GM18498 (cell line): ENCODE results near the gene ACAD10.
"Not testable (repeated sequence)": the region's sequence is repeated elsewhere in the genome, so short reads cannot be mapped to it uniquely, and the experiment has no call there.

Experiments used
- ATAC-seq: cut with Tn5 transposase; IDR thresholded peaks from one replicate; pipeline ENCODE4 v1.9.1; 2021; ENCODE audit warnings: mild to moderate bottlenecking, moderate library complexity; ENCODE audit not compliant: unreplicated experiment

ACAD10 gene

DNA sequence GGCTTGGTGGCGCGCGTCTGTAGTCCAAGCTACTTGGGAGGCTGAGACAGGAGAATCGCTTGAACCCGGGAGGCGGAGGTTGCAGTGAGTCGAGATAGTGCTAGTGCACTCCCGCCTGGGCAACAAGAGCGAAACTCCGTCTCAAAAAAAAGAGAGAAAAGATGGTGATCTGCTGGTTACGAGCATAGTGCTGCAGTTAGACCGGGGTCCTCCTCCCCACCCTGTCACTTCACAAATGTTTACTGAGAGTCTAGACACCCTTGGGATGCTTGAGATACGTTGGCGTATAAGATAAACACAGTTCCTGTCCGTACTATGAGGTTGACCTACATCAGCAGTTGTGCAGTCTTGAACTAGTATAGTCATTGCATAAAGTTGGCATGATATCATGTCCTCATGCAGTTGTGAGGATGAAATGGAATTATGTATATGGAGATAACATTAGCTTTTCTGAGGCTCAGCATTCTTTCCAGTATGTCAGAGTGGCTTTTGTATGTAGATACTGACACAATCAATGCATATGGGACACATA lies 787 bp downstream of the ACAD10 start:
- no peak for ATAC-seq

DNA sequence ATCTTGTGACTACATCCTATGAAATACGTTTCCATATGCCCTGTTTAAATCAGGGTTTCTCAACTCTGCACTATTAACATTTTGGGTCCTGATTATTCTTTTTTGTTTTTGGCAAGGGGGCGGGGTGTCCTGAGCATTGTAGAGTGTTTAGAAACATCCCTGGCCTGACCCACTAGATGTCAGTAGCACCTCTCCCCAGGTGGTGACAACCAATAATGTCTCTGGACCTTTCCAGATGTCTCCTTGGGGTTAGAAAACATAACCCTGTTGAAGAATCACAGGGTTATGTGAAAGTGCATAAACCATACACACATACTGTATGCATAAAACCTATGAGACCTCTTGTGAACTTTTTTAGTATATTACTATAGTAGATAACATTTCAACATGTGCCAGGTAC lies 1.4 kb downstream of the ACAD10 start:
- no peak for ATAC-seq

DNA sequence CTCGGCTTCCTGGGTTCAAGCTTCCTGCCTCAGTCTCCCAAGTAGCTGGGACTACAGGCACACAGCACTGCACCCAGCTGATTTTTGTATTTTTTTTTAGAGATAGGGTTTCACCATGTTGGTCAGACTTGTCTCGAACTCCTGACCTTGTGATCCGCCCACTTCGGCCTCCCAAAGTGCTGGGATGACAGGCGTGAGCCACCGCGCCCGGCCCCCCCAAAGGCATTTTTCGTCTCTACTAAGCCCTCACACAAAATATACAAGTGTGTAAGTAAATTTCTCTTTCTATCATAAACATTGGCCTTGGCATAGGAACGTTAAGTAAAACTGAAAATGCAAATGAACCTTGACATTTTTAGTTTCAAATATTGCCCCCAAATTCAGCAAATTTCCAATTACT lies 2.1 kb downstream of the ACAD10 start:
- no peak for ATAC-seq

DNA sequence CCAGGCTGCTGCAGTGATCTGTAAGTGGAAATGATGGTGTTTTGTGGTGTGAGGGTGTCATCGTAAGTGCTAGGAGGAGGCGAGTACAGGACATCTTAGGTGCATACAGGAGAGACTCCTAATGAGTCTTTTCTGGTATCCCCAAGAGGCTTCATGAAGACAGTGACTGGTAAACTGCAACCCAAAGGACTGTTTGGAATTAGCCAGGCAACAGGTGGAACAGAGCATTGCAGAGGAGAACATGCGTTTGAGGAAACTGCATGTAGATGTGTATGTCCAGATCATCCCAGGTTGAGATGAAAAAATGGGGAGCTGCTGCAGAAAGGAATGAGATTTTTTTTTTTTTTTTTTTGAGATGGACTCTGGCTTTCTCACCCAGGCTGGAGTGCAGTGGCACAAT lies 5.4 kb downstream of the ACAD10 start:
- no peak for ATAC-seq

DNA sequence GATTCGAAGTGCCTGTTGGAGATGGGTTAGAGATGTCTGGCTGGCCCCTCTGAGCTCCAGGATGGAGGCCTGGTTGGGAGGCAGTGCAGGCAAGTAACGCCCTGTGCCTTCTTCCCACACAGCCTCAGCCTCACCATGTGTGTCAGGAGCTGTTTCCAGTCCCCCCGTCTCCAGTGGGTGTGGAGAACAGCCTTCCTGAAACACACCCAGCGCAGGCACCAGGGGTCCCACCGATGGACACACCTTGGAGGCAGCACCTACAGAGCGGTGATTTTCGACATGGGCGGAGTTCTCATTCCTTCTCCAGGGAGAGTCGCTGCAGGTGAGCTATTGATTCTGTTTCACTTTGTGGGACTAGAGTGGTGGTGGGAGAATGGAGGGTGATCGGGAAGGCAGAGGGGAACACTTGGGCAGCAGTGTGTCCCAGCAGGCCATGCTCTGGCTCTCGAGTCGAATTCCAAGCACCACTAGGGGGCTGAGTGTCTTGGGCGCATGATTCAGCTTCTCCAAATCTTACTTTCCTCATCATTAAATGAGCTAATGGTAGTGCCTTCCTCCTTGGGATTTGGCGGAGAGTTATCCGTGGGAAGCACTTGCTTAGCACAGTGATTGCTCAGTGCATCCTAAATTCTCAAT lies 6.8 kb downstream of the ACAD10 start:
- ATAC-seq: no peak

DNA sequence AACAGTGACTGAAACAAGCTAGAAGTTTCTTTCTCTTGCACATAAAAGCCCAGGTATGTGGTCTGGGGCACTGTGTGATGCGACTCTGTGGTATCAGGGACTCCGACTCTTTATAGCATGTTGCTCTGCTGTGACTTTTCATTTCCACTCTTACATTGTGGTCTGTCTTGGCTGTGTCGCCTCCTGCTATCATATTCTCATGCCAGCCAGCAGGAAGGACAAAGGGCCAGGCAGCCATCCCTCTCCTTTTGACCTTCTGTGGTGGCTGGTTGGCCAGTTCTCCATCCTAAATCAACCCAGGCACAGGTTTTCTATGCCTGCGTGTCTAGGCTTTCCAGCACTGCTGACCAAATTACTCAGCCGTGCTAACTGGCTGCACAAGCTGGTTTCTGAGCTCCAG lies 8.0 kb downstream of the ACAD10 start:
- no peak for ATAC-seq

DNA sequence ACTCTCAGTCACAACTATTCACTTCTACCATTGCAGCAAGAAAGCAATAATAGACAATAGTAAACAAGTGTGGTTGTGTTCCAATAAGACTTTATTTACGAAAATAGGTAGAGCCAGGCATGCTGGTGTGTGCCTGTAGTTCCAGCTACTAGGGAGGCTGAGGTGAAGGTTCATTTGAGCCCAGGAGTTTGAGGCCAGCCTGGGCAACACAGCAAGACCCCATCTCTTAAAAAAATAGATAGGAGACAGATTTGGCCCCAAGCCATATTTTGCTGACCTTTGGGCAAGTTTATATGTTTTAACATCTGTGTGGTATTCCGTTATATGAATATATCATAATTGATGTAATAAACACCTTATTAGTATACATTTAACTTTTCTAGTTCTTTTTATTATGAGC lies 14.1 kb downstream of the ACAD10 start:
- ATAC-seq: no peak

DNA sequence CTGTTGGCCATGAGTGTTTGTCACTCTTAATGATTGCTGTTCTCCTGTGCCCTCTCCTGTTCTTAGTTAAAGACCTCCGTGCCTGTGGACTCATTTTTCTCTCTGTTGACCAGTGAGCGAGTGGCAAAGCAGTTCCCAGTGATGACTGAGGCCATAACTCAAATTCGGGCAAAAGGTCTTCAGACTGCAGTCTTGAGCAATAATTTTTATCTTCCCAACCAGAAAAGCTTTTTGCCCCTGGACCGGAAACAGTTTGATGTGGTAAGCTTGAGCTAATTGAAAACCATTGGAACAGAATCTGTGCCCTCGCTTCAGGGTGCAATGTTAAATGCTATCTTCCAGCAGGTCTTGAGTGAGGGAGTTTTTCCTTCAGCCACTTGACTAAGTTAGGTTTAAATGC lies 19.8 kb downstream of the ACAD10 start:
- ATAC-seq: no peak

DNA sequence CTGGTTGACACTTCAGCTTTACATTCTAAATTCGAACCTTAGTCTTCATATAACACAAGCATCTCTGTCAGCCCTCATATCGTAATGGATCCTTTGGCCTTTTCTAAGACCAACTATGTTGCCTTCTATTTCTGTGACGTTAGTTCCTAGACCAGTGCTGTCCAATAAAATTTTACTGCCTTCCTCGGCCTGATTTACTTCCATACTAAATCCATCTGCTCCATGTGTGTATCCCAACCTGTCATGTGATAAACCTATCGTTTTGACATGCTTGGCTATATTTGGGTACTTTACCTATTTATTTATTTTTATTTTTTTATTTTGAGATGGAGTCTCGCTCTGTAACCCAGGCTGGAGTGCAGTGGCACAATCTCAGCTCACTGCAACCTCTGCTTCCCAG lies 20.3 kb downstream of the ACAD10 start:
- no peak for ATAC-seq

DNA sequence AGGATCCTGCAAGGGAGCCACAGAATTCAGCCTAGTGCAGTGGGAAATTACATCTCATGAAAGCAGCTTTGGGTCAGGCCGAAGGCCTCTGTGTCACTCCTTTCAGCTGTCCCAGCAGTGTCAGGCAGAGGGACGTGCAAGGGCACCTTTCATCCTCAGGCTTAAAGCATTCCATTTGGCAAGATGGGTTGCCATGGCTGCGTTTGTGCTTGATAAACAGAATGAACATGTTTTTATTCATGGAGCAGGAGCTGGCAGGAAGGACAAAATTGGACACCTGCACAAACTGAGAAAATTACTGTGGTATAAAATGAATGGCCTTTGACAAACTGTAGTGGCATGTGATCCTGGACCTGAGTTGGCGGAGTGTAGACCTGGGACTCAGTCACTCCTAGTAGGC lies 29.4 kb downstream of the ACAD10 start:
- no peak for ATAC-seq

DNA sequence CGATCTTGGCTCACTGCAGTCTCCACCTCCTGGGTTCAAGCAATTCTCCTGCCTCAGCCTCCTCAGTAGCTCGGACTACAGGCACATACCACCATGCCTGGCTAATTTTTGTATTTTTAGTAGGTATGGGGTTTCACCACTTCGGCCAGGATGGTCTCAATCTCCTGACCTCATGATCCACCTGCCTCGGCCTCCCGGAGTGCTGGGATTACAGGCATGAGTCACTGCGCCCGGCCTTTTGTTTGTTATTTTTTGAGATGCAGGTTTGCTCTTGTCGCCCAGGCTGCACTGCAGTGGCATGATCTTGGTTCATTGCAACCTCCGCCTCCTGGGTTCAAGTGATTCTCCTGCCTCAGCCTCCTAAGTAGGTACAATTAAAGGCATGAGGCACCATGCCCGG lies 33.5 kb downstream of the ACAD10 start:
- not testable (repeated sequence) for ATAC-seq

DNA sequence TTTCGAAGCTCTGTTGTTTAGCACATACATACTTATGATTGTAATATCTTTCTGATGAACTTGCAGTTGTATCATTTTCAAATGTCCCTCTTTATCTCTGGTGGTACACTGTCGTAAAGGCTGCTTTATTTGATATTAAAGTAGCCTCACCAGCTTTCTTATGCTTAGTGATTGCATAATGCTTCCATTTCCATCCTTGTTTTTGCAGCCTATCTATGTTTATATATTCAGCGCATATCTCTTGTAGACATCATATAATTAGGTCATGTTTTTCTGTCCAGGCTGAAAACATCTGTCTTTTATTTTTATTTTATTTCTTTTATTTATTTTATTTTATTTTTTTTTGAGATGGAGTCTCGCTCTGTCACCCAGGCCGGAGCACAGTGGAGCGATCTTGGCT lies 34.6 kb downstream of the ACAD10 start:
- ATAC-seq: no peak

DNA sequence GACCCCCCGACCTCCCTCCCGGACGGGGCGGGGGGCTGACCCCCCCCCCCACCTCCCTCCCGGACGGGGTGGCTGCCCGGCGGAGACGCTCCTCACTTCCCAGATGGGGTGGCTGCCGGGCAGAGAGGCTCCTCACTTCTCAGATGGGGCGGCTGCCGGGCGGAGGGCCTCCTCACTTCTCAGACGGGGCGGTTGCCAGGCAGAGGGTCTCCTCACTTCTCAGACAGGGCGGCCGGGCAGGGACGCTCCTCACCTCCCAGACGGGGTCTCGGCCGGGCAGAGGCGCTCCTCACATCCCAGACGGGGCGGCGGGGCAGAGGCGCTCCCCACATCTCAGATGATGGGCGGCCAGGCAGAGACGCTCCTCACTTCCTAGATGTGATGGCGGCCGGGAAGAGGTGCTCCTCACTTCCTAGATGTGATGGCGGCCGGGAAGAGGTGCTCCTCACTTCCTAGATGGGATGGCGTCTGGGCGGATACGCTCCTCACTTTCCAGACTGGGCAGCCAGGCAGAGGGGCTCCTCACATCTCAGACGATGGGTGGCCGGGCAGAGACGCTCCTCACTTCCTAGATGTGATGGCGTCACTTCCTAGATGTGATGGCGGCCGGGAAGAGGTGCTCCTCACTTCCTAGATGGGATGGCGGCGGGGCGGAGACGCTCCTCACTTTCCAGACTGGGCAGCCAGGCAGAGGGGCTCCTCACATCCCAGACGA lies 38.0 kb downstream of the ACAD10 start:
- ATAC-seq: not testable (repeated sequence)

DNA sequence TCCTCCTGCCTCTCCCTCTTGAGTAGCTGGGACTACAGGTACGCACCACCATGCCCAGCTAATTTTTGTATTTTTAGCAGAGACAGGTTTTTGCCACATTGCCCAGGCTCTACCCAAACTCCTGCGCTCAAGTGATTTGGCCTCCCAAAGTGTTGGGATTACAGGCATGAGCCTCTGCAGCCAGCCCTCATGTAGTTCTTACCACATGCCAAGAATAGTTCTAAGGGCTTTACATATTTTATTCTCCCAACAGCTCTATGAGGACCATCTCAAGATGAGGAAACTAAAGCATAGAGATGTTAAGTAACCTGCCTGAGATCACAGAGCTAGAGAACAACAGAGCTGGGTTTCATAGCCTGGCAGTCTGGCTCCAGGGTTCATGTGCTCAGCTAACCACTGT lies 42.9 kb downstream of the ACAD10 start:
- ATAC-seq: no peak

DNA sequence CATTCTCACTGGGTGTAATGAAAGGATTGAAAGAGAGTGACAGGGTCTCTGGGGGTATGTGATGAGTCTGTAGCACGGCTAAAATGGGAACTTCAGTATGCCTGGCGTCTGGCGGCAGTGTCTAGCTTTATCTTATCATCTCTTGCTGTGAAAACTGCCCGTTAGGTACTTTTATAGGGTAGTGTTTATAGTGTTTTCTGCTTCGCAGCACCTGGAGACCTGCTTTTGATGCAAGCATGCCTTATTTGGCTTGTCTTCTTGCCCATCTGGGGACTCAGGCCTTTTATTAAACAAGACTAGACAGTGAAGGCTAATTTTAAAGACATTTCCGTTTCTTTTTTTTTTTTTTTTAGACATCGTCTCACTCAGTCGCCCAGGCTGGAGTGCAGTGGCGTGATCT lies 44.6 kb downstream of the ACAD10 start:
- ATAC-seq: no peak

DNA sequence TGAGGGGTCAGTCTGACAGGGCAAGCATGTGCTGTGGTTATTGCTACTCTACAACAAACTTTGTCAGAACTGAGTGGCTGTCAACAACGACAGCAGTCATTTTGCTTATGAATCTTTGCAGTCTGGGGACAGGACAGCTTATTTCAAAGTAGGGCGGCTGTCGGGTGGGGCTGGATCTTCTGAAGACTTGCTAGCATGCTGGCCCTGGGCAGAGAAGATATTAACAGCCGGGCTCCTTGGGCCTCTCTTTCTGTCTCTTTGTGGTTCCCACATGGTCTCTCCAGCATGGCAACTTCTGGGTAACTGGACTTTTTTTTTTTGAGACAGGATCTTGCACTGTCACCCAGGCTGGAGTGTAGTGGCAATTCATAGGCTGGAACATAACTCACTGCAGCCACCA lies 46.9 kb downstream of the ACAD10 start:
- no peak for ATAC-seq

DNA sequence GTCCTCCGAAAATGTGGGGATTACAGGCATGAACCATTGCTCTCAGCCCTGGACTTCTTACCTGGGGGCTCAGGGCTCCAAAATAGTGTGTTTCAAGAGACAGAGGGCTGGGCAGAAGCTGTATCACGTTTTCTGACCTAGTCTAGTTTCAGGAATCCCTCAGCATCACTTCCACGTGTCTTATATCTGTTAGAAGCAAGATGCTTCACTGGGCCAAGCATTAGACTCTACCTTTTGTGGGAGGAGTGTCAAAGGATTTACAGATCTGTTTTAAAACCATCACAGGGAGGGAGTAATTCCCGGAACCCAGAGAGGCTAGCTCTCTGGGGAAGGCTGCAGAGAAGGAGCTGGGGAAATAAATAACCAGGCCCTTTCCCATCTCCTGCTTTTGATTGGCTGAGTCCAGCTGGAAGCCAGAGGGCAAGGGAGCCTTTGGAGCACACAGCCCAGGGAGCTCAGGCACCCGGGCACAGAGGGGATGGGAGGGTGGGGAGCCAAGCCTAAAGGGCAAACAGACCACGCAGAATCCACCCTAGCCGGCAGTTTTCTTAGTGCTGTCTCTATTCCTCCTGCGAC lies 47.6 kb downstream of the ACAD10 start:
- no peak for ATAC-seq

DNA sequence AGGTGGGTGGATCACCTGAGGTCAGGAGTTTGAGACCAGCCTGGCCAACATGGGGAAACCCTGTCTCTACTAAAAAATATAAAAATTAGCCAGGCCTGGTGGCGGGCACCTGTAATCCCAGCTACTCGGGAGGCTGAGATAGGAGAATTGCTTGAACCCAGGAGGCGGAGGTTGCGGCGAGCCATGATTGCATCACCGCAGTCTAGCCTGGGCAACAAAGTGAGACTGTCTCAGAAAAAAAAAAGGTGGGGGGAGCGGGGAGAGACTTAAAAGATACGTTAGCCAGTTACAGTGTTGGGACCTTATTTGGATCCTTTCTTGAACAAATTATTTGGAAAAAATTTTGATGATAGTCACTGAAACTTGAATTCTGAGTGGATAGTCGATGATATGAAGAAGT lies 53.7 kb downstream of the ACAD10 start:
- ATAC-seq: not testable (repeated sequence)

DNA sequence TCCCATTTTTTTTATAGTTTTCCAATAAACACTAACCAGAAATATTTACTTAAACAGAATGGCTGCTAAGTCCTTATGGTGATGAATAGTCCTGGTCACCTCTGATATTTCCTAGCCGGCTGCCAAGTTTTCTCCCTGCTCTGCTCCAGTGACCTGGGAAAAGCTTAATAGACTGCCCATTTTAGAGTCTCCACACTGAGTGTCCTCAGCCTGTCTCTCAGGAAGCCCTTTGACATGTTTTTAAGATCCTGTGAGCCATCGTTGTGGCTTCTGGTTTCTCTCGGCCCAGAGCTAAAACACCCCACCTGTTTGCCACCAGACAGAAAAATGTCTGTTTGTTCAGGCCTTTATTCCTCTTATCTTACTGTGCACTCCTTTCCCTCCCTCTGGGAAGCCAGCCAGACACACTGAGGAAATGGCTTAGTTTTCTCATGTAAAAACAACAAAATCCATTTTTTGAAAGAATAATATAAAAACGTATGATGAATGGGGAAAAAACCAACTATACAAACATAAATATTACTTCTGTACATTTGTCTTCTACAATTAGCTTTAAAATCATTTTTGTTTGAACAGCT lies 55.5 kb downstream of the ACAD10 start:
- ATAC-seq: no peak

DNA sequence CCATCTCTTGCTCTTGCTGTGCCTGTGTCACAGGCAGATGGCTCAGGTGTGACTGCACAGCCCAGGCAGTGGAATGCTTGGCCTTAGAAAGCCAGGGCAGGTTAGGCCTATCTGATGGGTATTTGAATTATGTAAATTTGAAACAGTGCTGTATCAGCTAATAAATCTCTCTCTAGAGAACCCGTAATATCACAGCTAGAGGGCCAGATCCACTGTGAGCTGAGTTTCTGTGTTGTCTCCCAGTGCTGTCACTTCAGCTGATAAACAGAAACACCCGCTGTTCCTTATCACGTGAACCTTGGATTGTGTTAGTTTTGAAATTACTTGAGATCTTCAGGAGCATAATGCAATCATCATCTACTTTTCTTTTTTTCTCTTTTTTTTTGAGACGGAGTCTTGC lies 59.4 kb downstream of the ACAD10 start:
- ATAC-seq: no peak

DNA sequence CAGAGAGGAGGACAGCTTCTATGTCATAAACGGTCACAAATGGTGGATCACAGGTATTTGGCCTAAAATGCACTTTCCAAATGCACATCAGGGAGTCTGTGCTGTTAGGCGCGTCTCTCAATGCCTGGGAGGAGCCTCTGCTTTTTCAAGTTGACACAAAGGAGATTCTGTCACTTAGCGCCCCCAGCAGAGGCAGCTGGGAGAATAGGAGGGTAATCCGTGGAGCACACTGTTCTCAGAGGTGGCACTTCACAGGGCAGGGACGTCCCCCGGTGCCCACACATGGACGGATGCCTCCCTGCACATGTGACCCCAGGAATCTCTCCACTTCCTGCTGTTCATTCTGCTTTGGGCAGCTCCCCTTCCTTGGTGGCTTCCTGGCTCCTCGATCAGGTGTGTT lies 61.5 kb downstream of the ACAD10 start:
- no peak for ATAC-seq

DNA sequence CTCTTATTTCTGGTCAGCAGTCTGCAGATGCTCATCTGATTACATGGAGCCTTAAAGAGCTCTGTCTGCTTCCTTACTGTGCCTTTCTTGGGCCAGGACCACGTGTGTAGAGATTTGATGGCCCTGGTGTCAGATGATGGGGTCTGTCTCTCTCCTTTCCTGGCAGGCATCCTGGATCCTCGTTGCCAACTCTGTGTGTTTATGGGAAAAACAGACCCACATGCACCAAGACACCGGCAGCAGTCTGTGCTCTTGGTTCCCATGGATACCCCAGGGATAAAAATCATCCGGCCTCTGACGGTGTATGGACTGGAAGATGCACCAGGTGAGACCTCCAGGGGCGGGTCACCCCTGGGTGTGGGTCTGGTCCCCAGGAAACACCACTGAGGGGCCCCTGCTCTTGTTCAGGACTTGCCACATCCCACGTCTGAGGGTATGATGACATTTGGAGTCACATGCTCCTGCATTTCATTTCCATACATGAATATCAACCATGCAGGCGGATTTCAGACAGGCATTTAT lies 62.4 kb downstream of the ACAD10 start:
- ATAC-seq: no peak
